Measurements from ENCODE around the gene COPE. TPM values are rescaled to one million over a fixed set of nuclear protein-coding genes. Genes with fewer than 3 reads are reported as not detected.

COPE gene
- 132 to 176 TPM (median 157 TPM) in 5 replicates for total RNA-seq (2022; extraction: Qiagen RNA extraction; ENCODE audit: low read depth)

GRCh38 chr19:18919086-18919899 lies at the start of gene COPE, which contains the start of gene DDX49:
TSS of gene COPE (minus strand) at chr19:18919387. CDS start at chr19:18919348, 39 bp downstream.
TSS of gene DDX49 (plus strand) at chr19:18919715. CDS start at chr19:18919742, 27 bp downstream.

GRCh38 chr19:18940769-18941627 lies 21.8 kb upstream of the COPE start, which contains the start of gene HOMER3:
TSS of gene HOMER3 (minus strand) at chr19:18941217. CDS start at chr19:18938982, 2,235 bp downstream.

GRCh38 chr19:18895824-18896341 lies 23.3 kb downstream of the COPE start, which contains the start of gene CERS1:
TSS of gene CERS1 (minus strand) at chr19:18896158. CDS start at chr19:18896072, 86 bp downstream.

Other genes starting within 250 kb of the COPE start
- 2.5 to 4.1 TPM (median 3.6 TPM) in 5 replicates for gene CRTC1, start 235.7 kb downstream of the COPE start, total RNA-seq (2022; extraction: Qiagen RNA extraction; ENCODE audit: low read depth)
- gene COMP, start 128.1 kb downstream of the COPE start, total RNA-seq (2022; extraction: Qiagen RNA extraction; ENCODE audit: low read depth): 0.06 to 0.16 TPM (median 0.08 TPM) in 5 replicates
- gene UPF1, start 87.4 kb downstream of the COPE start, total RNA-seq (2022; extraction: Qiagen RNA extraction; ENCODE audit: low read depth): 31.8 to 42.1 TPM (median 39.6 TPM) in 5 replicates
- gene CERS1, start 23.2 kb downstream of the COPE start, total RNA-seq (2022; extraction: Qiagen RNA extraction; ENCODE audit: low read depth): 3.2 to 5.8 TPM (median 5.0 TPM) in 5 replicates
- 31.2 to 49.9 TPM (median 42.7 TPM) in 5 replicates for gene DDX49, start 328 bp upstream of the COPE start, total RNA-seq (2022; extraction: Qiagen RNA extraction; ENCODE audit: low read depth)
- gene HOMER3, start 21.8 kb upstream of the COPE start, total RNA-seq (2022; extraction: Qiagen RNA extraction; ENCODE audit: low read depth): 24.6 to 32.7 TPM (median 28.6 TPM) in 5 replicates
- gene SUGP2, start 114.1 kb upstream of the COPE start, total RNA-seq (2022; extraction: Qiagen RNA extraction; ENCODE audit: low read depth): 21.2 to 36.2 TPM (median 31.9 TPM) in 5 replicates
- gene ARMC6, start 114.2 kb upstream of the COPE start, total RNA-seq (2022; extraction: Qiagen RNA extraction; ENCODE audit: low read depth): 23.2 to 28.4 TPM (median 27.8 TPM) in 5 replicates
- gene SLC25A42, start 144.6 kb upstream of the COPE start, total RNA-seq (2022; extraction: Qiagen RNA extraction; ENCODE audit: low read depth): 0.47 to 0.88 TPM (median 0.73 TPM) in 5 replicates
- gene TMEM161A, start 219.1 kb upstream of the COPE start, total RNA-seq (2022; extraction: Qiagen RNA extraction; ENCODE audit: low read depth): 19.9 to 27.6 TPM (median 24.3 TPM) in 5 replicates

All from A549 treated with GW870086 at 1 μM for 4 hours (cell line).